ENCODE measurements around the gene GLB1L2.

- TF ChIP-seq ISL1 (CRISPR knock-in tag; IDR thresholded peaks at IDR 0.05) (no peak), ZFP30 (CRISPR knock-in tag; IDR thresholded peaks at IDR 0.05) (no peak), SNAI2 (CRISPR knock-in tag; IDR thresholded peaks at IDR 0.05) (no peak), ZNF70 (CRISPR knock-in tag; IDR thresholded peaks at IDR 0.05) (no peak), CREB5 (CRISPR knock-in tag; IDR thresholded peaks at IDR 0.05; ENCODE audit: low read depth) (no peak), RARB (CRISPR knock-in tag; IDR thresholded peaks at IDR 0.05) (no peak), CSRNP3 (CRISPR knock-in tag; IDR thresholded peaks at IDR 0.05) (no peak), POU6F1 (CRISPR knock-in tag; IDR thresholded peaks at IDR 0.05; ENCODE audit: borderline replicate concordance, low read depth) (no peak), ZC3H10 (CRISPR knock-in tag; IDR thresholded peaks at IDR 0.05) (no peak)
- TF ChIP-seq, protein P1, sequence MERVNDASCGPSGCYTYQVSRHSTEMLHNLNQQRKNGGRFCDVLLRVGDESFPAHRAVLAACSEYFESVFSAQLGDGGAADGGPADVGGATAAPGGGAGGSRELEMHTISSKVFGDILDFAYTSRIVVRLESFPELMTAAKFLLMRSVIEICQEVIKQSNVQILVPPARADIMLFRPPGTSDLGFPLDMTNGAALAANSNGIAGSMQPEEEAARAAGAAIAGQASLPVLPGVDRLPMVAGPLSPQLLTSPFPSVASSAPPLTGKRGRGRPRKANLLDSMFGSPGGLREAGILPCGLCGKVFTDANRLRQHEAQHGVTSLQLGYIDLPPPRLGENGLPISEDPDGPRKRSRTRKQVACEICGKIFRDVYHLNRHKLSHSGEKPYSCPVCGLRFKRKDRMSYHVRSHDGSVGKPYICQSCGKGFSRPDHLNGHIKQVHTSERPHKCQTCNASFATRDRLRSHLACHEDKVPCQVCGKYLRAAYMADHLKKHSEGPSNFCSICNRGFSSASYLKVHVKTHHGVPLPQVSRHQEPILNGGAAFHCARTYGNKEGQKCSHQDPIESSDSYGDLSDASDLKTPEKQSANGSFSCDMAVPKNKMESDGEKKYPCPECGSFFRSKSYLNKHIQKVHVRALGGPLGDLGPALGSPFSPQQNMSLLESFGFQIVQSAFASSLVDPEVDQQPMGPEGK (CRISPR knock-in tag; IDR thresholded peaks at IDR 0.05; ENCODE audit: borderline replicate concordance) = no peak
- TF ChIP-seq, protein P2, sequence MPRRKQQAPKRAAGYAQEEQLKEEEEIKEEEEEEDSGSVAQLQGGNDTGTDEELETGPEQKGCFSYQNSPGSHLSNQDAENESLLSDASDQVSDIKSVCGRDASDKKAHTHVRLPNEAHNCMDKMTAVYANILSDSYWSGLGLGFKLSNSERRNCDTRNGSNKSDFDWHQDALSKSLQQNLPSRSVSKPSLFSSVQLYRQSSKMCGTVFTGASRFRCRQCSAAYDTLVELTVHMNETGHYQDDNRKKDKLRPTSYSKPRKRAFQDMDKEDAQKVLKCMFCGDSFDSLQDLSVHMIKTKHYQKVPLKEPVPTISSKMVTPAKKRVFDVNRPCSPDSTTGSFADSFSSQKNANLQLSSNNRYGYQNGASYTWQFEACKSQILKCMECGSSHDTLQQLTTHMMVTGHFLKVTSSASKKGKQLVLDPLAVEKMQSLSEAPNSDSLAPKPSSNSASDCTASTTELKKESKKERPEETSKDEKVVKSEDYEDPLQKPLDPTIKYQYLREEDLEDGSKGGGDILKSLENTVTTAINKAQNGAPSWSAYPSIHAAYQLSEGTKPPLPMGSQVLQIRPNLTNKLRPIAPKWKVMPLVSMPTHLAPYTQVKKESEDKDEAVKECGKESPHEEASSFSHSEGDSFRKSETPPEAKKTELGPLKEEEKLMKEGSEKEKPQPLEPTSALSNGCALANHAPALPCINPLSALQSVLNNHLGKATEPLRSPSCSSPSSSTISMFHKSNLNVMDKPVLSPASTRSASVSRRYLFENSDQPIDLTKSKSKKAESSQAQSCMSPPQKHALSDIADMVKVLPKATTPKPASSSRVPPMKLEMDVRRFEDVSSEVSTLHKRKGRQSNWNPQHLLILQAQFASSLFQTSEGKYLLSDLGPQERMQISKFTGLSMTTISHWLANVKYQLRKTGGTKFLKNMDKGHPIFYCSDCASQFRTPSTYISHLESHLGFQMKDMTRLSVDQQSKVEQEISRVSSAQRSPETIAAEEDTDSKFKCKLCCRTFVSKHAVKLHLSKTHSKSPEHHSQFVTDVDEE (CRISPR knock-in tag; IDR thresholded peaks at IDR 0.05) = no peak
These were observed 44.2 kb upstream of the GLB1L2 start for GRCh38 chr11:134287561-134287960.

All from SK-N-SH treated with all-trans-retinoic acid at 6 μM for 48 hours (cell line).